Ovary (tissue), 9 donors: ENCODE results near the gene NOA1. TPM values are rescaled to one million over a fixed set of nuclear protein-coding genes. Genes with fewer than 3 reads are reported as not detected.

ENCODE experiments used
- DNase-seq, 5 donors: peaks; one replicate each; pipeline ENCODE4 v3.0.0-alpha.2; 2019 to 2020
- H3K27ac ChIP-seq, 2 donors: fragments of 200-600 bp; one replicate each; pipeline versions ENCODE4 v1.5.1 to v1.8.0; 2019 to 2022
- H3K27me3 ChIP-seq: fragments of 200-600 bp; one replicate; pipeline ENCODE4 v1.8.0; 2022
- H3K36me3 ChIP-seq: fragments of 200-600 bp; sonication (generic); one replicate; pipeline ENCODE4 v1.5.1; 2019
- H3K4me1 ChIP-seq: one replicate; pipeline ENCODE4 v1.8.1; 2013; ENCODE audit warnings: mild to moderate bottlenecking, moderate library complexity; ENCODE audit not compliant: insufficient read depth
- H3K4me3 ChIP-seq: fragments of 200-600 bp; sonication (generic); one replicate; pipeline ENCODE4 v1.5.1; 2017
- H3K9me3 ChIP-seq, 2 donors: fragments of 200-600 bp in 1 of 2; sonication (generic) in 1 of 2; one replicate each; pipeline versions ENCODE4 v1.5.1 to v1.8.1; 2013 to 2019; ENCODE audit warnings: mild to moderate bottlenecking in 1 of 2, moderate library complexity in 1 of 2
- EP300 ChIP-seq: sonication (generic); formaldehyde crosslinking; IDR thresholded peaks from one replicate; pipeline ENCODE4 v1.6.1; 2017; ENCODE audit warnings: antibody characterized with exemption
- POLR2A ChIP-seq: fragments of 450-650 bp; IDR thresholded peaks from one replicate; pipeline ENCODE4 v1.6.1; 2017; ENCODE audit warnings: antibody characterized with exemption, mild to moderate bottlenecking, moderate library complexity
- WGBS, 3 donors: extraction: QIAGEN DNeasy Blood & Tissue Kit in 1 of 3; methylation state at CpG; one replicate each; pipeline versions ENCODE4 v1.1.5 to v1.1.7; 2013 to 2017; 5-methylcytosine and 5-hydroxymethylcytosine counted together
- intact Hi-C, 4 donors: fragments of 100-400 bp; cut with DNase I; formaldehyde crosslinking; loops; one replicate each; pipeline versions ENCODE4 v1.11.0 to v1.15.1; 2022 to 2023
- polyA plus RNA-seq, 2 donors: library from polyadenylated mRNA; stranded (reverse); fragments of 200-250 nt in 1 of 2; fragments of 350-450 nt in 1 of 2; fragmentation: Illumina TruSeq in 1 of 2; extraction: RNeasy Lipid Tissue Mini Kit (QIAGEN cat#74804) in 1 of 2; gene quantifications; one replicate each; pipeline ENCODE4 v1.2.3, GENCODE V29; 2013 to 2014
- small RNA-seq: library from RNA; depleted of rRNA; stranded (forward); fragments of <200 nt; gene quantifications from one replicate; pipeline ENCODE3, GENCODE V24; 2016
- total RNA-seq, 7 donors: library from RNA; depleted of rRNA in 2 of 7; stranded (reverse); fragments of >200 nt in 2 of 7; fragmentation: NEBNext Ultra II Directional in 3 of 7; extraction: Animal tissue kit (Norgen Biotek cat#: 25700) in 3 of 7; gene quantifications; one replicate each; pipeline versions ENCODE4 v1.1.0 to v1.2.4, GENCODE V29; 2016 to 2023
- TF ChIP-seq, protein P1 (sequence below), 3 donors: fragments of 450-650 bp in 2 of 3; fragments of 200-600 bp in 1 of 3; IDR thresholded peaks; one replicate each; pipeline versions ENCODE4 v1.5.1 to v1.8.0; 2016 to 2022; ENCODE audit warnings: antibody characterized with exemption in 3 of 3, mild to moderate bottlenecking in 1 of 3
- donor health status: DM: no; HTN: no; CAD: no; lungs with moderate emphysema.
- donor health status: DM: no; HTN: no; CAD: no.
- donor health status: Bipolar disorder and iron deficiency.
- donor health status: DM: yes; HTN: yes; CAD: no.
- donor health status: DM: no; HTN: no; CAD: no.
- donor health status: DM: yes; HTN: yes; CAD: no.

NOA1 gene
- total and polyA plus RNA-seq, 9 donors: 12.6 to 21.5 (median 18.5) TPM

- no peaks in the 10 kb centered on the region for H3K9me3 ChIP-seq
- peaks cover 24% of the 10 kb centered on the region for H3K4me1 ChIP-seq
- no peaks in the 10 kb centered on the region for H3K36me3 ChIP-seq
- no peak overlapping the region for H3K4me3 ChIP-seq
- intact Hi-C loops: no loop called here
- no peak for DNase-seq
- no peaks in the 10 kb centered on the region for H3K27me3 ChIP-seq
- TF ChIP-seq EP300 (no peak), POLR2A (no peak)
- TF ChIP-seq, protein P1, sequence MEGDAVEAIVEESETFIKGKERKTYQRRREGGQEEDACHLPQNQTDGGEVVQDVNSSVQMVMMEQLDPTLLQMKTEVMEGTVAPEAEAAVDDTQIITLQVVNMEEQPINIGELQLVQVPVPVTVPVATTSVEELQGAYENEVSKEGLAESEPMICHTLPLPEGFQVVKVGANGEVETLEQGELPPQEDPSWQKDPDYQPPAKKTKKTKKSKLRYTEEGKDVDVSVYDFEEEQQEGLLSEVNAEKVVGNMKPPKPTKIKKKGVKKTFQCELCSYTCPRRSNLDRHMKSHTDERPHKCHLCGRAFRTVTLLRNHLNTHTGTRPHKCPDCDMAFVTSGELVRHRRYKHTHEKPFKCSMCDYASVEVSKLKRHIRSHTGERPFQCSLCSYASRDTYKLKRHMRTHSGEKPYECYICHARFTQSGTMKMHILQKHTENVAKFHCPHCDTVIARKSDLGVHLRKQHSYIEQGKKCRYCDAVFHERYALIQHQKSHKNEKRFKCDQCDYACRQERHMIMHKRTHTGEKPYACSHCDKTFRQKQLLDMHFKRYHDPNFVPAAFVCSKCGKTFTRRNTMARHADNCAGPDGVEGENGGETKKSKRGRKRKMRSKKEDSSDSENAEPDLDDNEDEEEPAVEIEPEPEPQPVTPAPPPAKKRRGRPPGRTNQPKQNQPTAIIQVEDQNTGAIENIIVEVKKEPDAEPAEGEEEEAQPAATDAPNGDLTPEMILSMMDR (IDR thresholded peaks at IDR 0.05): no peak
- WGBS, 3 donors: 74 to 79% (median 76%) methylated on average over 3 of the region's 3 CpGs
- no peak overlapping the region for H3K27ac ChIP-seq
These were observed 63.1 kb downstream of the NOA1 start for GRCh38 chr4:56914336-56914735.

Small RNAs within 50 kb of the gene (small RNA-seq; reads per million reads assigned to genes)
- gene RNU6-998P: not detected

Other genes with a start within 250 kb of the NOA1 start
- gene SPINK2, start 155.9 kb downstream of the NOA1 start, total RNA-seq: under 1 TPM in 1 of 7 donors, not detected in 6; 0.62 TPM
- under 1 TPM; 0.42 to 0.60 TPM for gene SPINK2, start 155.9 kb downstream of the NOA1 start, polyA plus RNA-seq
- 10 to 100 TPM; 23.6 to 43.7 (median 33.8) TPM for gene REST, start 69.7 kb downstream of the NOA1 start, total RNA-seq
- 10 to 100 TPM in 1 of 2 donors, 1 to 10 TPM in 1; 8.2 to 15.2 TPM for gene REST, start 69.7 kb downstream of the NOA1 start, polyA plus RNA-seq
- 10 to 100 TPM; 53.3 to 79.4 (median 65.5) TPM for gene POLR2B, start 1.3 kb upstream of the NOA1 start, total RNA-seq
- 10 to 100 TPM; 31.8 to 60.2 TPM for gene POLR2B, start 1.3 kb upstream of the NOA1 start, polyA plus RNA-seq
- gene IGFBP7, start 132.8 kb upstream of the NOA1 start, total RNA-seq: 100 to 1,000 TPM in 6 of 7 donors, 10 to 100 TPM in 1; 96.8 to 955 (median 353) TPM
- gene IGFBP7, start 132.8 kb upstream of the NOA1 start, polyA plus RNA-seq: 1,000 to 10,000 TPM in 1 of 2 donors, 100 to 1,000 TPM in 1; 686 to 4,468 TPM